ENCODE results near the gene ABCC11.
"Not testable (repeated sequence)": the region's sequence is repeated elsewhere in the genome, so short reads cannot be mapped to it uniquely, and the experiment has no call there.

The ABCC11 gene

DNA sequence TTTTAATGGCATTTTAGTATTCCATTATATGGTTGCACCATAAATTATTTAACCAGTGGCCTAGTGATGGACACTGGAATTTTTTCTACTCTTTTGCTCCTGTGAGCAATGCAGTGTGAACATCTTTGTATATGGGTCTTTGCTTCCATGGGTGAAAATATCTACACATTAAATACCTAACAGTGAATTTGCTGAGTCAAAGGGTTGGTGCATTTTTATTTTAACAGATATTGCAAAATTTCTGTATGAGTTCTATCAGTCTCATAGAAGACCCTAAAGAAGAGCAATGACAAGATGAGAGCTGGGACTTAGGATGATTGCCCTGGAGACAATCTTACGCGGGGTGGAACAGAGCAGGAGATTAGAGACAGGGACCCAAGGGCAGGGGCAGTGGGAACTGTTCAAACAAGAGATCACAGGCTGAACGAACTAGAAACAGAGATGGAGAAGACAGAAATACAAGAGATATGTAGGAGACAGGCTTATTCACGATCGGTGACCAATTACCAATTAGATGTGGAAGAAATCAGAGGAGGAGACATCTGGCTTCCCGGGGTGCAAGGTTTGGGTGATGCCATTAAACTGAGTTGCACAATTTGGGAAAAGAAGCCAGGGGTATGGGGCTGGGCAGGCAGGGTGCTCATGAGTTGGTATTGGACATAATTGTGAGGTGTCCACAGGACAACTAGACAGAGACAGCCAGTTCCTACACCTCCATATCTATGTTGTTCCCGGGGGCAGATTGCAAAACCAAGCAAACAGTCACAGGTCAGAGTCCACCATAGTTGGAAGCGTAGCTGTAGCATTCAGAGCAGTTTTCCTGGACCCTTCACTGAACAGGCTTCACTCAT, 43.1 kb downstream of the ABCC11 start:
- DNase-seq = no peak
- TF ChIP-seq POLR2A (IDR thresholded peaks at IDR 0.05; ENCODE audit: low read length) = no peak

DNA sequence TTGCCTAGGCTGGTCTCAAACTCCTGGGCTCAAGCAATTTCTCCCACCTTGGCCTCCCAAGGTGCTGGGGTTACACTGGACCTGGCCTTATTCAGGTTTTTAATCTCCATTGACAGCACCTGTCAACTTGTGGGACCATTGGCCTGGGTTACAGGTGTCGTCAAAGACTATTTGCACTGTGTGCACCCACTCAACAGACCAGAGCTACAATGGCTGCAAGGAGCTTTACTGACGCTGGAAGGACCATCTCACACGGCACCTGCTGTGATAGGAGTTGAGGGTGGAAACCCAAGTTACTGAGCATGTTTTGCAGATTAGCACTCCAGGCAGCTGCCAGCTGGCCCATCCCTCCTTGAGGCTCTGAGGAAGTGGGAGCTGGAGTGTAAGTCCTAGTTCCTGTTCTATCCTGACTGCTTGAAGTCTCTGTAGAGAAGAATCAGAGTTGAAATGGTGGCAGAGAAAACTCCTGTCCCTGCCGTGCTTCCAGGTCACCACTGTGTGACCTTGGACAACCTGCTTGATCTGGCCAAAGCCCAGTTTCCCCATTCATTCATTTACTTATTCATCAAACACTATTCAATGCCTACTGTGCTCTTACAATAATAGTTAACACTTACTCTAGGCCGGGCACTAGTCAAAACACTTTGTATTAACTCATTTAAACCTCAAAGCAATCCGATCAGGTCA, 45.7 kb downstream of the ABCC11 start:
- no peak for TF ChIP-seq GATA1 (IDR thresholded peaks at IDR 0.05; ENCODE audit: low read depth, low read length)
- TF ChIP-seq POLR2A (IDR thresholded peaks at IDR 0.05; ENCODE audit: low read length) = no peak
- no peak for DNase-seq

DNA sequence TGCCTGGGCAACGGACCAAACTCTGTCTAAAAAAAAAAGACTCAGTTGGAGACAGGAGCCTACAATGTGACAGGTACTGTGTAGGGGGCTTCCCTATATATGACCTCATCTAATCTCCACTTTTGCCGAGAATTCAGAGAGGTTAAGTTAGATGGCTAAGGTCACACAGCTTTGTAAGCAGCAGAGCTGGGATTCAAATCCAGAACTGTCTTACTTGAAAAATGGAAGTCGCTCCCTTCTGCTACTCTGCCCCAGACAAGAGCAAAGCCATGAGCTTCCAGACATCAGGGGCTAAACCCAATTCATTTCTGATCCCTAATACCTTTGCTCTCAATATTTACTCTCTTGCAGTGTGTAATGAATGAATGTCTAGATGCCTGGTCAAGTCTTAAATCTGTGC, 50.0 kb downstream of the ABCC11 start:
- DNase-seq = no peak
- no peak for TF ChIP-seq GATA1 (IDR thresholded peaks at IDR 0.05; ENCODE audit: low read depth, low read length)

DNA sequence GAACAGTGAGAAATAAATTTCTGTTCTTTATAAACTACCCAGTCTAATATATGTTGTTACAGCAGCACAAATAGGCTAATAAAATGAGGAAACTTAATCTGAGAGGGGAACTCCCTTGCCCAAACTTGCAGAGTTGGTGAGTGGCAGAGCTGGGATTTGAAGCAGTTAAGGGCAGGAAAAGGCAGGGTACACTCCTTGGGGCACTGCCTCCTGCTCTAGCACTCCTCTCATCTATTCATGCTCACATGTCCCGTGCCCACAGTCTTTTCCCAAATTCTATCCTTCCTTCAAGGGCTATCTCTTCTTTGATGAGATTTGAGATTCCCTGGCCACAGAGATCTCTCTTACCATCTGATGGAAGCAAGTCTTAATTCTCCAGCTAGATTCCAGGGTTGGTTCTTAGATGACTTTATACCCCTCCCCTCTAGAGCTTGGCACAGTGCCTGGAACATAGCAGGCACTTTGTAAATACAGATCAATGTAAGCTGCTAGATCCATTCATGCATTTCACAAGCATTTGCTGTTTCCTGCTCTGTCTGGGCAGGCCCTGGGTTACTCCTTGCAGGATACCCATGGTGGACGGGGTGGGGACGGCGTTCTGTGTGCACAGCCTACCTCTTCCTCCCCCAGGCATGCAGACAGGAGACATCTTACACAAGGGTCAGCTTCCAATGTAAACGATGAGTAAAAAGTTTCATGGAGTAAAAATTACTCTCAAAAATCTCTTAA, 52.3 kb downstream of the ABCC11 start:
- TF ChIP-seq POLR2A (IDR thresholded peaks at IDR 0.05; ENCODE audit: low read length) (no peak), GATA1 (IDR thresholded peaks at IDR 0.05; ENCODE audit: low read depth, low read length) (no peak)
- no peak for DNase-seq

DNA sequence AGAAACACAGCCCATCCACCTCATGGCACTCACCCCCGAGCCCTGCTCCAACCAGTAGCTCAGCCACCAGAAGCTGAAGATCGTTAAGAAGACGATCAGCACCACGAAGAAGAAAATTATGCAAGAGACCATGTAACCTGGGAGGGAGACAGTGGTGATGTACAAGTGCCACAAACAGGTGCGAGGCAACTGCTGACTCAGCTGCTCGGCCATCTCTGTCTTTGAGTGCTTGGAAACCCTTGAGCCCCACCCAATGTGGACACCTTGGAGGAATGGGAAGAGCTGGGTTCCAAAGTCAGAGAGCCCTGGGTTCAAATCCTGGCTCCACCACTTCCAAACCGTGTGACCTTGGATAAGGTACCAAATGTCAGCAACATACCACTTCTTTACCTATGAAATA, 53.5 kb downstream of the ABCC11 start:
- no peak for TF ChIP-seq POLR2A (IDR thresholded peaks at IDR 0.05; ENCODE audit: low read length)
- no peak for TF ChIP-seq GATA1 (IDR thresholded peaks at IDR 0.05; ENCODE audit: low read depth, low read length)
- DNase-seq = no peak

DNA sequence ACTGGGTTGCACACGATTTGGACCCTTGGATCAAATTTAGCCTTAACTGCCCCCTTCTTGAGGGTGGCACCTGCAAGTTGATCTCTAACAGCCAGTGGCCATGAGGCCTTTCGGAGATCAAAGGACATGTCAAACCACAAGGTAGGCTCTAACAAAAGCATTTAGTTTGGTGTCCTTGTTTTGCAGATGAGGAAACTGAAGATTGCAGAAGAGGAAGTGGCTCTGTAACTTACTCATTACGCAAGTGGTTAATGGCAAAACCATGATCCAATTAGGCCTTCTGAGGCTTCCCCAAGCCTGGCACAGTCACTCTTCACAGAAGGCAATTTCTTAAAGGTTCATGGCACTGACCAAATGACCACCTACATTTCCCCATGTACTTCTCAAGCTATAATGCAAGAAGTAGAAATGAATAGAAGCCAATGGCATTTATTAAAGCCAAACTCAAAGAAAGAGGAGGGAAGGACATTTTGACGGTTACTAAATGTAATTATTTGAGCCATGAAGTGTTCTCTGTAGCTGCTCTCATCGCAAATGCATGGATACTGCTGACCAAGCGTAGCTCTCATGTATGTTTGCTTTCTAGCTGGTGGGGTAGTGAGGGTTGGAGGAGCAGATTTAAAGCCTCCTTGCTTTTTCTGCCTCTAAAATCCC, 58.8 kb downstream of the ABCC11 start:
- DNase-seq = no peak
- TF ChIP-seq GATA1 (IDR thresholded peaks at IDR 0.05; ENCODE audit: low read depth, low read length) (no peak), POLR2A (IDR thresholded peaks at IDR 0.05; ENCODE audit: low read length) (no peak)

DNA sequence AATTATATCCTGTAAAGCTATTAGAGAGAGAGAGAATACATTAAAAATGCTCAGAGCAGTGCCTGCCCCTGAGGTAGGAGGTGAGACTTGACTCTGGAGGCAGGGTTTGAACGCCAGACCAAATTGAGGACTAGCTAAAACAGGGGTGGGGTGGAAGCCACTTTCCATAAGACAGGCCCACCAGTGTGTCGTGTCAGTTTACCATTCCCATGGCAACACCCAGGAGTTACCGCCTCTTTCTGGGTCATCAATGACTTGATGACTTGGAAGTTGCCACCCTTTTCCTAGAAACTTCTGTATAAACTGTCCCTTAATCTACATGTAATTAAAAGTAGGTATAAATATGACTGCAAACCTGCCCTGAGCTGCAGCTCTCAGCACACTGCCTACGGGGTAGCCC, 59.6 kb downstream of the ABCC11 start:
- no peak for DNase-seq
- no peak for TF ChIP-seq POLR2A (IDR thresholded peaks at IDR 0.05; ENCODE audit: low read length)
- TF ChIP-seq GATA1 (IDR thresholded peaks at IDR 0.05; ENCODE audit: low read depth, low read length) = no peak

DNA sequence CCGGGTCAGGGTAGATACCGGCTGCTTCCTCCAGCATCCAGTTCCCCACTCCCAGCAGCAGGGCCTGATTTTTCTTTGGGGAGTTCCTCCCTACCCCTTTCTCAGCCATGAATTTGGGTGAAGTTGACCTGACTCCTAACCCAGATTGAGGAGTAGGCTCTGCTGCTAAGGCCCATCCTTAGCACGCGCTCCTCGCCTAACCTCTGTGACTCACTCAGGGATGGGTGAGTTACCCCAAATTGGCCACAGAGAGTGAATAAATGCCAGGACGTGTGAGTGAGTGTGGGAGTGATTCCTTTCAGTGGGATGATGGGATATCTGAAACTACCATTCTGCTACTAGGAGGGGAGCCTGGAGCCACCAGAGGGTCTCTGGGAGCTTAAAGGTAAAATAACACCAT, 62.7 kb downstream of the ABCC11 start:
- TF ChIP-seq GATA1 (IDR thresholded peaks at IDR 0.05; ENCODE audit: low read depth, low read length) = no peak
- no peak for TF ChIP-seq POLR2A (IDR thresholded peaks at IDR 0.05; ENCODE audit: low read length)

DNA sequence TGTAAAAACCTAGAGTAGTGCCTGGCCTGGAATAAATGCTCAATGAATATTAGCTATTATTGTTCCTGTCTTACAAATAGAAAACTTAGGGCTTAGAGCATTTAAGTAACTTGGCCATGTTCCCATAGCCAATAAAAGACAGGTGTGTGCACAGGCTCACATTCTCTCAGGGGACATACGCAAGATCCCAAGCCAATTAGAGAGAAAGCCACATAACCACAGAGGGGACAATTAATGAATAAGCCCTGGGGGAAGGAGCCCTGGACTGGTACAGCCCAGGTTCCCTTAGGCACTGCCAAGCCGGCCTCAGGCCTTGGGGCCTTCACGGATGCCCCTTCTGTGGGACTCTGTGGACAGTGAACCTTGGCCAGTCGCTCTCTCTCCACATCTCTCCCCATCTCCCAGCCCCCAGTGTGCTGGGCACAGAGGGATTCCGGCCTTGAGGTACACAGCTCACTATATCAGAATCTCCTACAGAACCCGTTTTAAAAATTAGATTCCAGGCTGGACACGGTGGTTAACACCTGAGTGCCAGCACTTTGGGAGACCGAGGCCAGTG, 64.3 kb downstream of the ABCC11 start:
- DNase-seq = no peak
- no peak for TF ChIP-seq POLR2A (IDR thresholded peaks at IDR 0.05; ENCODE audit: low read length)
- TF ChIP-seq GATA1 (IDR thresholded peaks at IDR 0.05; ENCODE audit: low read depth, low read length) = no peak

More for the DNA sequence above, 62.7 kb downstream of the ABCC11 start:
- no peak for DNase-seq

DNA sequence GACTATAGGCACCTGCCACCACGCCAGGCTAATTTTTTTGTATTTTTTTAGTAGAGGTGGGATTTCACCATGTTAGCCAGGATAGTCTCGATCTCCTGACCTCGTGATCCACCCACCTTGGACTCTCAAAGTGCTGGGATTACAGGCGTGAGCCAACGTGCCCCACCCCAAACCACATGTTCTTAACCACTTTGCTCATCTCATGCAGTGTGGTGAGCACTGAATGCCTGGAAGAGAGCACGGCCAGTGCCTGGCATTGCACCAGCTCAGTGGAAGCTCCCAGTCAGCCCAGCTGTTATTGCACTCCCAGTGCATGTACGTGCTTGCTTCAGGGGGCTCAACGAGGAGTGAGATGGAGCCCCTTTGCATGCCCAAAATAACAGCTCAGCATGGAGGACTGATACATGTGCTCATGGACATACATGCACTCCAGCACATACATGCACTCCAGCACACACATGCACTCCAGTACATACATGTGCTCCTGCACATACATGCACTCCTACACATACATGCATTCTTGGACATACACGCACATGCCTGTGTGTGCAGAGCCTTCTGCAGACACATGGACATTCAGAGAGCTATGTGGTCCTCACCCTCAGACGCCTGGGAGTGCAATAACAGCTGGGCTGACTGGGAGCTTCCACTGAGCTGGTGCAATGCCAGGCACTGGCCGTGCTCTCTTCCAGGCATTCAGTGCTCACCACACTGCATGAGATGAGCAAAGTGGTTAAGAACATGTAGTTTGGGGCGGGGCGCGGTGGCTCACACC, 65.4 kb downstream of the ABCC11 start:
- DNase-seq = not testable (repeated sequence)

DNA sequence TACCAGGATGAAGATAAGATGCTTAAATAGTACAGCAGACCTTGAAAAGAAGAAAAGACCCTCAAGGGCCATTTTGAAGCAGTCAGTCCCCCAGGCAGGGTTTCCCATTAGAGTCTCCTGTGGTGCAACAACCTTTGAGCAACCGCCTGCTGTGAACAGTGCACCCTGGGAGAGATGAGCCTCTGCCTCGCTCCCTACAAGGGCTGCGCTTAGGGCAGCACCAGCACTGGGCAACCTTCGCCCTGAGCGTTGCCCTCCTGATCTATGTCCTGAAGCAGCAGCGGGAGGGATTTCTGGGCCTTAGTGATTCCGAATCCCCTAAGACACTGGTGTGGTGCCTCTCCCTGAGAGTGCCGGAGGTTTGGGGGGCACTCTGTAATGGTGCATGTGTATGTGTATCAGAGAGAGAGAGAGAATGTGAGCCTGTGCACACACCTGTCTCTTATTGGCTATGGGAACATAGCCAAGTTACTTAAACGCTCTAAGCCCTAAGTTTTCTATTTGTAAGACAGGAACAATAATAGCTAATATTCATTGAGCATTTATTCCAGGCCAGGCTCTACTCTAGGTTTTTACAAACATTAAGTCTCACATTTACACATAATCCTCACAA, 66.4 kb downstream of the ABCC11 start:
- TF ChIP-seq GATA1 (IDR thresholded peaks at IDR 0.05; ENCODE audit: low read depth, low read length) (no peak), POLR2A (IDR thresholded peaks at IDR 0.05; ENCODE audit: low read length) (no peak)
- DNase-seq = no peak

DNA sequence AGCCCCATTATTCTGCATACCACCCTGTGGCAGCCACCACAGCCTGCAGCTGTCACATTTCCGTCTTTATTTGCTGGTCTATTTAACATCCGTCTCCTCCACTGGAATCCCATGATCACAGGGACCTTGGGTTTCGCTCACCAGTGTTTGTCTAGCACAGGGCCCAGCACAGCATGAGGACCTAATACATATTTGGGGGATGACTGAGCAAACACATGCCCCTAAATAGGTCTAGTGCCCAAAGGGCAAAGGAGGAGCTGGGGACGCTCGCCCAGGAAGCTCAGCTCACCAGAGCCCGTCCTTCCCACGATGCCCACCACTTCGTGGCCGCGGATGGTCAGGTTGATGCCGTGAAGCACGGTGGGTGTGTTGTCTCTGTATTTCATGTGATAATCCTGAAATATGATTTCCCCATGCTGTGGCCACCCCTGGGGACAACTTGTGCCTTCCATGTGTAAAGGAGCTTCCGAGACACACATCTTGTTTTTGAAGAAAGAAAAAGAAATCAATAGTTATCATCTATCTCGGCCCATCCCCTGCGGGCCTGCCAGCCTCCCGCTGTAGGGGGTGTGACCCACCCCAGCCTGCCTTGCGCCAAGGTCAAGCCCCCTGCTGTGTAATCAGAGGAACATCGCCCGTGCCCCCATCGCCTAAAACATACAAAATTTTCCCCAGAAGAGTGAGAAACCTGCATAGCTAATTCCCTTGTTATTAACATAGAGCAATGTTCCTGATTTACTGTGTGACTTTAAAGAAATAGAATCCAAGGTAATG, 70.5 kb downstream of the ABCC11 start:
- DNase-seq = no peak
- no peak for TF ChIP-seq GATA1 (IDR thresholded peaks at IDR 0.05; ENCODE audit: low read depth, low read length)
- TF ChIP-seq POLR2A (IDR thresholded peaks at IDR 0.05; ENCODE audit: low read length) = no peak

All from erythroblast (primary cell).